ENCODE data around the gene CLEC1B.

GRCh38 chr12:9971181-9971580 is 27.7 kb downstream of the CLEC1B start, which contains the start of gene CLEC12A:
- TF ChIP-seq ZNF70 (CRISPR knock-in tag; IDR thresholded peaks at IDR 0.05), result no peak
- no peak for TF ChIP-seq PPARA (CRISPR knock-in tag; IDR thresholded peaks at IDR 0.05; ENCODE audit: borderline replicate concordance)
- no peak for TF ChIP-seq ZNF8 (CRISPR knock-in tag; IDR thresholded peaks at IDR 0.05)
- TF ChIP-seq ISL1 (CRISPR knock-in tag; IDR thresholded peaks at IDR 0.05), result no peak
- TF ChIP-seq ZFP30 (CRISPR knock-in tag; IDR thresholded peaks at IDR 0.05), result no peak
- no peak for TF ChIP-seq PATZ1 (CRISPR knock-in tag; IDR thresholded peaks at IDR 0.05; ENCODE audit: borderline replicate concordance)
- TF ChIP-seq RARB (CRISPR knock-in tag; IDR thresholded peaks at IDR 0.05), result no peak
- TF ChIP-seq TOX (CRISPR knock-in tag; IDR thresholded peaks at IDR 0.05; ENCODE audit: borderline replicate concordance), result no peak
